Activated CD8-positive, alpha-beta memory T cell treated with anti-CD3 and anti-CD28 coated beads, Interleukin-2, amount 50 U/mL, for 24 hours (primary cell): Measurements from ENCODE around the gene VAV1.
"Not testable (repeated sequence)": the region's sequence is repeated elsewhere in the genome, so short reads cannot be mapped to it uniquely, and the experiment has no call there.

Source experiments
- DNase-seq: peaks from one replicate; pipeline ENCODE4 v3.0.0-alpha.2; 2020; ENCODE audit errors: extremely low read depth

Gene VAV1

DNA sequence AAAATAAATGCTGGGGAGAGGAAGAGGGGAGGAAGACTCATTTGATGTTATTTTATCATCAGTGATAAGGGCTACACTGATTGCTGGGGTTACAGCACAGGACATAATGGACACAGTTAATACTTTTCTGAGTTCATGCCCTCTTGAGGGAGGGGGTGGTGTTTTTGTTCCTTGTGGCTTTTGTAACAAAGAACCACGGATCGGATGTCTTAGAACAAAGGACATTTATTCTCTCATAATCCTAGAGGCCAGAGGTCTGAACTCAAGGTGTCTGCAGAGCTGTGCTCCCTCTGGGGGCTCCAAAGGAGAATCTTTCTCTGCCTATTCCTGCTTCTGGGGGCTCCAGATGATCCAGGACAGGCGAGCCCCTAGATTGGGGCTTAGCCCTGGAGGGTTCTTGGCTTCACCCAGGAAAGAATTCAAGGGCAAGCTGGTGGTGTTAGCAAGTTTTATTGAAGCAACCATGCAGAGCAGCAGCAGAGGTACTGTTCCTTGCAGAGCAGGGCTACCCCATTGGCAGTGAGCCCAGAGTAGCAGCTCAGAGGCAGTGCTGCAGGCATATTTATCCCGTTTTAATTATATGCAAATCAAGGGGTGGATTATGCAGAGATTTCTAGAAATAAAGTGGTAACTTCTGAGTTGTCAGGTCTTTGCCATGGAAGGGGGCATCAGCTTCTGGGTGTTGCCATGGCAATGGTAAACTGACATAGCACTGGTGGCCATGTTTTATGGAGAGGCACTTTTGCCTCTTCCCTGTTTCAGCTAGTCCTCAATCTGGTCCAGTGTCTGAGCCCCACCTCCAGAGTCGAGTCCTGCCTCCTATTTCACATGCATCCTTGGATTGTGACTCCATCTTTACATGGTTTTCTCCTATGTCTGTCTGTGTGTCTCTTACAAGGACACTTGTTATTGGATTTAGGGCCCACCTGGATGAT, 18.0 kb downstream of the VAV1 start:
- no peak for DNase-seq

DNA sequence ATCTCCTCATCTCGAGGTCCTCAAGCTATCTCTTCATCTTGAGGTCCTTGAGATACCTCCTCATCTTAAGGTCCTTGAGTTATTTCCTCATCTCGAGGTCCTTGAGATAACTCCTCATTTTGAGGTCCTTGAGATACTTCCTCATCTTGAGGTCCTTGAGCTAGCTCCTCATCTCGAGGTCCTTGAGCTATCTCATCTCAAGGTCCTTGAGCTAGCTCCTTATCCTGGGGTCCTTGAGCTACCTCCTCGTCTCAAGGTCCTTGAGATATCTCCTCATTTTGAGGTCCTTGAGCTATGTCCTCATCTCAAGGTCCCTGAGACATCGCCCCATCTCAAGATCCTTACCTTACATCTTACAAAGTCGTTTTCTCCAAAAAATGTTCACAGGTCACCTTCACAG, 18.7 kb downstream of the VAV1 start:
- no peak for DNase-seq

DNA sequence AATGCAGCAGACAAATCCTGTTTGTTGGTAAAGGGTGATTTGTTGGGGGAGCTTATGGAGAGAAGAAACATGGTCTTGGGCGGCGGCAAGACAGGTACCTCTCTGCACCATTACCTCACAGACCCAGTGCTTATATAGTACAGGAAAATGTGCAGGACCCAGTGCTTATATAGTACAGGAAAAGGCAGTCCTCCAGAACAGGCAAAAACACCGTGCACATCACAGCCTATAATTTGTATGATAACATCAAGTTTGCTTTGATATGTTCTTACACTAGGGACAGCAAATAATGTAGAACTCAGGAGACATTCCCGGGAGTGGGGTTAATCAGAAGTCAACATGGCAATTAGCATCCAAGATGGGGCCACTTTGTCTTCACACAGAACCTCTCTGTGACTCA, 20.9 kb downstream of the VAV1 start:
- DNase-seq = no peak

DNA sequence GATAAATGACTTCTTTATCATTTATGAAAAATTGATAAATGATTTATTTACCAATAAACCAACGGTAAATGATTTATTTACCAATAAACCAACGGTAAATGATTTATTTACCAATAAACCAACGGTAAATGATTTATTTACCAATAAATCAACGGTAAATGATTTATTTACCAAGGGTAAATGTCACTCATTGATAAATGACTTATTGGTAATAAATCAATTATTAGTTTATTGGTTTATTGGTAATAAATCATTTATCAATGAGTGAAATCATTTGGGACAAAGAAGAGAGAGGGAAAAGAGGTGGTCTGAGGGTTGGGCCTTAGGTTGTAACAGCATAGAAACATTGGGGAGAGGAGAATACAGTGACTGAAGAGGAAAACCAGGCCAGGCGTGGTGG, 21.5 kb downstream of the VAV1 start:
- DNase-seq = no peak

DNA sequence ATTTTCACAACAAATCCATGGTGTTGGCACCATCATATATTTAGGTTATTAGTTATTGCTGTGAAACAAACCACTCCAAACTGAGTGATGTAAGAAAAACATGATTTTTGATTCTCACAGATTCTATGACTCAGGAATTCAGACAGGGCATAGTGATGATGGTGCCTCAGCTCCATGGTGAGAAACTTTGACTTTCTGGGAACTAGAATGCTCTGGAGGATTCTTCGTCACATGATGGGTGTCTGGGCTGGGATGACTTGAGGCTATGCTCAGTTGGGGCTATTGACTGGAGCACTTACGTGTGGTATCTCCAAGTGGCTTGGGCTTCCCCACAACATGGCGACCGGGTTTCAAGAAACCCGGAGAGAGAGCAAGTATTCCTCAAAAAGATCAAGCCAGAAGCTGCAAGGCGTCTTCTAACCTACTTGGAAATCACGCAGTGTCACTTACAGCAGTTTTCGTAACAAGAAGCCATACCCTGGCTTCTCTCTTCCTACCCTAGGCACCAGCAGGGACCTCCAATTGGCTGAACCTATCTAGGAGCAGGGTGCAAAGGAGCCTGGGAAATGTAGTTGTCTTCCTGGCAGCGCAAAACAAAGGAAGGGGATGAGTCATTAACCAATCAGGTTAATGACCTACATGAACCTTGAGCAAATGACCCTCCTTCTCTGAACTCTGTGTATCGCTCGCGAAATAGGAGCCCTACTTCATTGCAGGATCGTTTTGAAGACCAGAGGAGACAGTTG, 22.4 kb downstream of the VAV1 start:
- DNase-seq = no peak

DNA sequence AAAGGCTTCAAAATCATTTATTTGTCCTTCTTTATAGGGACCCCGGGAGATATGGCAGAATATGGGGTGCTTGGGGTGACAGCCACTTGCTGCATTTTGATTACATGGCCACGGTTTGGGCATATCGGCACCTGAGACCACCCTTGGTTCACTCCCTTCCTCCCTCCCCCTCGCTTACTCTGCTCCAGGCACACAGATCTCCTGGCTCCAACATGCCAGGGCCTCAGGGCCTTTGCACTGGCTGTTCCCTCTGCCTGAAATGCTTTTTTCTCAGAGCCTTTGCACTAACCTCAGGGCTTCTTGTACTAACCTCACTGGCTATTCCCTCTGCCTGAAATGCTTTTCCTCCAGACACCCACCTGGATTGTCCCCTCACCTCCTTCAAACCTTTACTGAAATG, 23.8 kb downstream of the VAV1 start:
- no peak for DNase-seq

DNA sequence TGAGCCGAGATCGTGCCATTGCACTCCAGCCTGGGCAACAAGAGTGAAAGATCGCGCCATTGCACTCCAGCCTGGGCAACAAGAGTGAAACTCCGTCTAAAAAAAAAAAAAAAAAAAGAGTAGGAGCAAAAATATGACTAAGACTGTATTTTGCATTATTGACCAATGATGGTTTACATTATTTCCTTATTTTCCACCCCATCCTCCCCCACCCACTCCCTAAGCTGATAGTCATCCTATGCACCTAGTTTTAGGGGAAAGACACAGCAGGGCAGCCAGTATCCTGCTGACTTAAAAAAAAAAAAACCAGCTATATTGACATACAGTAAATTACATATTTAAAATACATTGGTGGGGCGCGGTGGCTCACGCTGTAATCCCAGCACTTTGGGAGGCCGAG, 25.1 kb downstream of the VAV1 start:
- no peak for DNase-seq

DNA sequence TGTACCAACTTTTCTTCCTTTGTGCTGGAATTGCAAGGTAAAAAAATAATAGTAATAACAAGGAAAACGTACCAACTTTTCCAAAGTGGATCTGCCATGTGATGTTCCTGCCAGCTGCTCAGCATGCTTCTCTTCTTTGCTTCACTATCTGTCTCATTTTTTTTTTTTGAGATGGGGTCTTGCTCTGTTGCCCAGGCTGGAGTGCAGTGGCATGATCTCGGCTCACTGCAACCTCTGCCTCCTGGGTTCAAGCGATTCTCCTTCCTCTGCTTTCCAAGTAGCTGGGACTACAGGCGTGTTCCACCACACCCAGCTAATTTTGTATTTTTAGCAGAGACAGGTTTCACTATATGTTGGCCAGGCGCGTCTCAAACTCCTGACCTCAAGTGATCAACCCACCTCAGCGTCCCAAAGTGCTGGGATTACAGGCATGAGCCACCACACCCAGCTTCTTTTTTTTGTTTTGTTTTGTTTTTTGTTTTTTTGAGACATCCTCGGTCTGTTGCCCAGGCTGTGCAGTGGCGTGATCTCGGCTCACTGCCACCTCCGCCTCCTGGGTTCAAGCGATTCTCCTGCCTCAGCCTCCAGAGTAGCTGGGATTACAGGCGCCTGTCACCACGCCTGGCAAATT, 27.8 kb downstream of the VAV1 start:
- not testable (repeated sequence) for DNase-seq

DNA sequence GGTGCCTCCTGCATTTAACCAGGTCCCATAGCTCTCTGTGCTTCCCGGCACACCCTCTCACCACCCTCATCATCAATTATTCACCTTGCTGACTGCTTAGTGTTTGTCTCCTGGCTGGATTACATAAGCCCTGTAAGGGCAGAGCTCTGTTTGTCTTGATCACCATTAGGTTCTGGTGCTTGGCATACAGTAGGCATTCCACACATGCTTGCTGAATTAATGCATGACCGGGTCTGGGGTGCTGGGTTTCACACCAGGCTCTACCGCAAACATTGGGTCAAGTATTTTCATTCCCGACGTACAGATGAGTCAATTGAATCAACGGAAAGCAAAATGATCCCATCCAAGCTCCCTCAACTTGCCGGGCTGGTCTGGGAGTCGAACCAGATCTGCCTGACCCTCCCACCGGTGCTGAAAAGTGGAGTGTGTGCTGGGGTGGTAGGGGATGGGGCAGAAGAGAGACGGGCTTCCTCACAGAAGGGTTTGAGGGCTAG, 28.5 kb downstream of the VAV1 start:
- DNase-seq = no peak

DNA sequence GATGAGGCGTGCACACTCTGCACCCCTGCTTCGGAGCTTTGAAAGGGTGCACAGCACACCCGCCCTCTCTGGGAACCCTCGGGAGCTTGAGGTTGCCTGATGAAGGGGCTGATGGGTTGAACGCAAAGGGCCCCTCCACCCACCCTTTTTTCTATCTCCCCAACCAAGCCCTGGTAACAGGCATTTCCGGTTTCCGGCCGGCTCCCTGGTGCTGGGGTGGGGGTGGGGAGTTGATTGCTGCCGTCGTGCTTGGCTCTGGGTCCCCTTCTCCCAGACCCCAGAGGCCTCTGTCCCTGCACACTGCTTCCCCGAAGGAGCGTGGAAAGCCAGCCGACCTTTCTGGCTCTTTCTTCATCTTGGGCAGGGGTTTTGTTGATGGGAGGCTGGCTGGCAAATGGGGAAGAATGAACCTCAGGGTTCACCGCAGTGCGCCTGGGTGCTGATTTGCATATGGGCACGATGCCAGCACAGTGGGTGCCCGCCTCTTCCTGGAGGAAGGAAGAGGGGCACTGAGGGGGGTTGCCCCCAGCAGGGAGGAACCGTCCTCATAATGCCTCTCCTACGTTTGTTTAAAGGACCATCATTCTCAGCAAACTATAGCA, 29.1 kb downstream of the VAV1 start:
- DNase-seq = peak; percentile 62

DNA sequence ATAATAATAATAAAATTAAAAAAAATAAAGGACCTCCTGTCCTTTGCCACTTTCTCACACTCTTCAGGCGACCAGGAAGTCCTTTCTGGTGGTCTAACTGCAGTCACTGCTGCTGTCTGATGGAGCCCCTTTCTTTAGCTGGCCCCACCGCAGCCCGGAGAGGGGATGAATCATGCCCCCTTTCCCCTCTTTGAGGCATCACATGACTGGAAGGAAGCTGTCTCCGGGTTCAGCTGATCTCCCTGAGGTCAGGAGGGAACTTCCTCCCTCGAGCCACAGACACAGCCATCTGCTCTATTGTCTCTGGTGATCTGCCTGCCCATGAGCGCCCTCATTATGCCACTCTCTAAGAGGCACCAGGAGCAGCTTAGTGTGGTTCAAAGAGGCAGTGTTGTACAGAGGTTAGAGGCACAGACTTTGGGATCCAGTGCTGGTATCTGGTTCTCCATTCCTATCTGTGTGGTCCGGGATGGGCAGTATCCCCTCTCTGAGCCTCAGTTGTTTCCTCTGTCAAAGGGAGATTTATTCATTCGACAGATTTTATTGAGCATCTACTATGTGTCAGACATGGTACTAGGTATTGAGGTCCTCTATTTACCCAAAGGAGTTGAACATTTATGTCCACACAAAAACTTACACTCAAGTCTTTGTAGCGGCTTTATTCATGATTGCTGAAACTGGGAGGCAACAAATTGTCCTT, 30.0 kb downstream of the VAV1 start:
- DNase-seq = peak; percentile 58

DNA sequence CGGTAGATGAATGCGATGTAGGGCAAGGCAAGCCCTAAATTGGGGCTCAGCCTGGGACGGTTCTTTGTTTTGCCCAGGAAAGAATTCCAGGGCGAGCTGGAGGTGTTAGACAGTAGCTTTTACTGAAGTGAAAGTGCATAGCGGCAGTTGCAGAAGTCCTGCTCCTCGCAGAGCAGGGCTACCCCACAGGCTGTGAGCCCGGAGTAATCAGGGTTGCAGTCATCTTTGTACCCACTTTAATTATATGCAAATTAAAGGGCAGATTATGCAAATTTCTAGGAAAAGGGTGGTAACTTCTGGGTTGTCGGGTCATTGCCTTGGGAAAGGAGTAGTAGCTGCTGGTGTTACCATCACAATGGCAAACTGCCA, 30.5 kb downstream of the VAV1 start:
- no peak for DNase-seq

DNA sequence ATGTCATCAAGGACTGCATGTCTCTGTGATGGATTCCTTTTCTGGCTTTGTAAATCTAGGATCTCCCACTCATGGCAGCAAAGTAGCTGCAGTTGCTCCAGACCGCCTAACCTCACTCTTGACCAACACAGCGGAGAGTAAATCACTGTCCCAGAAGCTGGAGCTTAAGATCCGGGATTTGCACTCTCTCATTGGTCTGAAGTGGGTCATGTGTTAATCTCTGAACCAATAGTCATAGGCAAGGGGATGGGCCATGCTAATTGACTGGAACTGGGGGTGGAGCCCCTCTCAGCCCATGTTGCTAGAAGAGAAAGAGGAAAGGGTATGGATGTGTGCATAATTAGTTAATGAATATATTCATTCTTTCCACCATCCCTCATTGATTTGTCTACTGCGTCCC, 34.0 kb downstream of the VAV1 start:
- no peak for DNase-seq

DNA sequence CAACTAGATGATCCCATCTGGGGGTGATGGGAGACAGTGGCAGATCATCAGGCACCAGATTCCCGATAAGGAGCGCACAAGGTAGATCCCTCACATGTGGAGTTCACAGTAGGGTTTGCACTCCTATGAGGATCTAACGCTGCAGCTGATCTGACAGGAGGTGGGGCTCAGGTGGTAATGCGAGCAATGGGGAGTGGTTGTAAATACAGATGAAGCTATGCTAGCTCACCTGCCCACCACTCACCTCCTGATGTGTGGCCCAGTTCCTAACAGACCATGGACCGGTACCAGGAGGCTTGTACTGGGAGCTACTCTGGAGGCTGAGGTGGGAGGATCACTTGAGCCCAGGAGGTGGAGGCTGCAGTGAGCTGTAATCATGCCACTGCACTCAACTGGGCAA, 34.8 kb downstream of the VAV1 start:
- no peak for DNase-seq

DNA sequence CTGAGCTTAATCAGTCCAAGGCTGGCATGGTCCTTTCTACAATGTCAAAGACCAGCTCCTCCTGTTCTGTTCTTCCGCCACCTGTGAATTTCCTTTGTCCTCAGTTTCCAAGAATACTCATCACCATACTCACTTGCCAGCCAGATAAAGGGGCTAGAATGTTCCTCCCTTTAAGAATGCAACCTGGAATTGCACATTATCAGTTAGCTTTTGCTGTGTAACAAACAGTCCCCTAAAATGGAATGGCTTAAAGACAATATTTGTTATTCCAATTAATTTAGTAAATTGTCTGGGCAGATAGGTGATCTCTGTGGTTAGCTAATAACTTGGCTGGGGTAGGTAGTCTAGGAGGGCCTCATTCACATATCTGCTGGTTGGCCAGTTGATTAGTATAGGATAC, 36.0 kb downstream of the VAV1 start:
- no peak for DNase-seq

DNA sequence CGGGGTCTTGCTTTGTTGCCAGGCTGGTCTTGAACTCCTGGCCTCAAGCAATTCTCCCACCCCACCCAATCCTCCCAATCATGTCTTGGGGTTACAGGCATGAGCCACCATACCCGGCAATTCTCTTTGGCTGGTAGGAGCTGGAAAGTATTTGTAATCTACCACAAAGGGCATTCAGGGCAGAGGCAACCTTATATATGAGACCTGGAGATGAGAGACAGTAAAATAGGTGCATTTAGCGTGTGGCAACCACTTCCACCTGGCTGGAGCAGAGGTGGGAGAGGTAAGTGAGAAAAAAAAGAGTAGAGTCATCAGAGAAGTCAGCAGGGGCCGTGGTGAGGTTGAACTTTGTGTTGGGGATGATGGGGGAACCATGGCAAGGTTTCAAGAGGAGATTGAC, 36.8 kb downstream of the VAV1 start:
- no peak for DNase-seq

DNA sequence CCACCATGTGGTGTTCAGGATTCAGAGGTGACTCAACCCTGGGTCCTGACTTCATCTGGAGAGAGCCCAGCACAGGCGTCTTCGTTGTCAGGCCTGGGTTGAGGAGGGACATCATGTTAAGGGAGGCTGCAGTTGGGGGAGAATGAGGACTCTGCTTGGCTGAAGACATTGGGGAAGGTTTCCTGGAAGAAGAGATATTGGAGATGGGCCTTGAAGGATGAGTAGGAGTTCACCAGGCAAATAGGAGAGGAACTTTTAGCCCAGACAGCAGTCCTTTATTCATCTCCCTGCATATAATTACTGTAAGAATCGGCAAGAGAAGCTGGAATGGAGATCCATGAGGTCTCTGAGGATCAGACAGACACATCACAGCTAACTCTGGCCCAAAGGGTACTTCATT, 38.9 kb downstream of the VAV1 start:
- no peak for DNase-seq

DNA sequence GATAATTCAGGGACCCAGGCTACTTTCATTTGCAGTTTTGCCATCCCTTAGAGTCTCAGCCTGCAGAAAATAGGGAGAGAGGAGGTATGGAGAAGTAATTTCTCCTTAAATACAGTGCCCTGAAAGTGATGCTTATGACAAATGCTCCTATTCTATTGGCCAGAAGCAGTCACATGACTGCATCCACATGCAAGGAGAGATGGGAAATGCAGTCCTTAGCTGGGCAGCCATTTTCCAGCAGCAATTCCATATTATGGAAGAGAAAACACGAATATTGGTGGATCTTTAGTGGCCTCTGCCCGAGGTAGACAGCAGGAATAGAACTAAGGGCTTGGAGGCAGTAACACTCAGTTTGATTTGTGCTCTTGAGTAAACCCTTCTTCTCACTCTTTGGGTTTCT, 39.4 kb downstream of the VAV1 start:
- DNase-seq = no peak

DNA sequence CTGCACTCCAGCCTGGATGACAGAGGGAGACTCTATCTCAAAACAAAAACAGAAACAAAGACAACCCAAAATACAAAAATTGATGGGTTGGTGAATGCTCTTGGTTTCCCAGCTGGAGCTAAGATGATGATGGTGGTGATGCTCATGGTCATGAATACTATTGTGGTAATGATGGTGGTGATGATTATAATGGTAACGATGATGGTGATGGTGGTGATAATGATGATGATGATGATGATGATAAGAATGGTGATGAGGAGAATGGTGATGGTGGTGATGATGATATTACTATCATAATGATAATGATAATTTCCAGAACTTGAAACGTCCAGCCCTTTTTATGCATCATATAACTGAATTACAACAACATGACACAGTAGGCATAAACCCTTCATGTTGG, 40.1 kb downstream of the VAV1 start:
- DNase-seq = no peak

DNA sequence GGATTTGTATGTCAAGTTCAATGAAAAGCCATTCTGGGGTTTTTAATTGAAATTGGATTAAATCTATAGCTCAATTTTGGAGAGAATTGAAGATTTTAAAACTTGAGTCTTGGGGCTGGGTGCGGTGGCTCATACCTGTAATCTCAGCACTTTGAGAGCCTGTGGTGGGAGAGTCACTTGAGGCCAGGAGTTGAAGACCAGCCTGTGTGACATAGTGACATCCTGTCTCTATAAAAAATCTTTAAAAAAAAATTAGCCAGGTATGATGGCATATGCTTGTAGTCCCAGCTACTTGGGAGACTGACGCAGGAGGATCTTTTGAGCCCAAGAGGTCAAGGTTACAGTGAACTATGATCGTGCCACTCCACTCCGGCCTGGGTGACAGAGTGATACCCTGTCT, 41.2 kb downstream of the VAV1 start:
- no peak for DNase-seq

DNA sequence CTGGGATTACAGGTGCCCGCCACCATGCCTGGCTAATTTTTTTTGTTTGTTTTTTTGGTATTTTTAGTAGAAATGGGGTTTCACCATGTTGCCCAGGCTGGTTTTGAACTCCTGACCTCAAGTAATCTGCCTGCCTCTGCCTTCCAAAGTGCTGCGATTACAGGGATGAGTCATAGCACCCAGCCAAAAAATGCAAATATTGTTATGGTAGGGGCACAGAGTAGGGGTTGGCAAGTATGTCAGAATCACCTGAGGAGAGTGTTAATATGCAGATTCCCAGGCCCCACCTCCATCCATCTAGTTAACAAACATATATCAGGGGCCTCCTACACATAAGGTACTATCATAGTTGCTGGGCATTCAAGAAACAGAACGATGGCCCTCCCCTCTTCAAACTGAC, 44.7 kb downstream of the VAV1 start:
- no peak for DNase-seq

DNA sequence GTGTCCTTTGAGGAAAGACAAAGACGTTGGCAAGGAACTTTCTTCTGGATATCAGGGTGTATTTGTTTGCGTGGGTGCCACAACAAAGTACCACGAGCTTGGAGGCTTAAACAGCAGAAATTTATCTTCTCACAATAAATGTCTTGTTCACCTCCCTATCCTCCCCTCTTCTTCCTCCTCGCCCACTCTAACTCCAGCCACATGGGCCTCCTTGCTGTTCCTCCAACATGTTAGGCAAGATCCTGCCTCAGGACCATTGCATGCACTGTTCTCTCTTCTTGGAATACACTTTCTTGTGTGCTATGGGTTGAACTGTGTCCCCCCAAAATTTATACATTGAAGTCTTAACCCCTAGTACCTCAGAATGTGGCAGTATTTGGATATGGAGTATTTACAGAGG, 45.7 kb downstream of the VAV1 start:
- DNase-seq = no peak
